ENCODE measurements around the gene CCNY. TPM values are rescaled to one million over a fixed set of nuclear protein-coding genes. Genes with fewer than 3 reads are reported as not detected.

The CCNY gene
- total and polyA plus RNA-seq, 2 donors (not counting 1 experiment from before 2014, with no cell fraction given), result 34.1 to 64.9 TPM

DNA sequence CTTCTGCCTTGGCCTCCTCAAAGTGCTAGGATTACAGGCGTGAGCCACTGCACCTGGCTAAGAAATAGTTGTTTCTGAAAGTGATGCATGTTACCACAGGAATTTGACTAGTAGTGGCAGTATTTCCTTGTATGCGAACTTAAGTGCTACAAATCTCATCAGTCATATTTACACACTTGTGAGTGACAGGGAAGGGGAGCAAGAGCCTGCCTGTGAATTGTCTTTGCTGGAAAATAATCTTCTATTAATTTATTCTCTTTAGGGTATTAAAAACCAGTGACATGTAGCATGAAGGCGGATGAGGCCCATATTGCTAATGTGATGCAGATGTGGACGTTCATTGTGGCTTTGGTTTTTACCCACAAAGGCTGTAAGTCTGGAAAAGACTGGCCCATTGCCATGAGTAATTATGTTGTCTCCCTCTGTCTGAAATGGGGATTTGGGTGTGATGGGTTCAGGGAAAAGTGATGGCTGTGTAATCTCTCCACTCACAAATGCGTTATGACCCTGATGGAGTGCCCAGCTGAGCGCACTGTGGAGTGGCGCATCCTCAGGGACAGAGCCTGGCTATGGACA lies 97.6 kb downstream of the CCNY start:
- intact Hi-C loops (cut with micrococcal nuclease), result no loop called here
- H3K4me3 Mint-ChIP-seq, result no peak overlapping the region

DNA sequence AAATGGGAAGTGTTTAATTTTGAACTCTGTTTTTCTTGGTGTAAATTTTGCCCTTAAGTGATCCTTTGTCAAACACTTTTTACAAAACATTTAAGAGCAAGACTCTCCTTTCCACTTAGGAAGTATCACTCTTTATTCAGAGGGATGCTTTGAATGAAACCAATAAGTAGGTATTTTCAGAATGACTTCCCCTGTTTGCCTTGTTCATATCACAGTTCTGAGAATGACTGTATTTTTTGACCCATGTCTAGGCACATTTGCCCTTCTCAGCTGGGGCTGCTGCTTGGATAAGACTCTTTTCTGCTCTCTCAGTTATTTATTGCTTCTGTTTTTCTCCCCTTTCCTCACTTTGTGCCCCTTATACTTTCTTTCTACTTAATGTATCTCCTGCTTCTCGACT lies 98.2 kb downstream of the CCNY start:
- TF ChIP-seq, protein P1, sequence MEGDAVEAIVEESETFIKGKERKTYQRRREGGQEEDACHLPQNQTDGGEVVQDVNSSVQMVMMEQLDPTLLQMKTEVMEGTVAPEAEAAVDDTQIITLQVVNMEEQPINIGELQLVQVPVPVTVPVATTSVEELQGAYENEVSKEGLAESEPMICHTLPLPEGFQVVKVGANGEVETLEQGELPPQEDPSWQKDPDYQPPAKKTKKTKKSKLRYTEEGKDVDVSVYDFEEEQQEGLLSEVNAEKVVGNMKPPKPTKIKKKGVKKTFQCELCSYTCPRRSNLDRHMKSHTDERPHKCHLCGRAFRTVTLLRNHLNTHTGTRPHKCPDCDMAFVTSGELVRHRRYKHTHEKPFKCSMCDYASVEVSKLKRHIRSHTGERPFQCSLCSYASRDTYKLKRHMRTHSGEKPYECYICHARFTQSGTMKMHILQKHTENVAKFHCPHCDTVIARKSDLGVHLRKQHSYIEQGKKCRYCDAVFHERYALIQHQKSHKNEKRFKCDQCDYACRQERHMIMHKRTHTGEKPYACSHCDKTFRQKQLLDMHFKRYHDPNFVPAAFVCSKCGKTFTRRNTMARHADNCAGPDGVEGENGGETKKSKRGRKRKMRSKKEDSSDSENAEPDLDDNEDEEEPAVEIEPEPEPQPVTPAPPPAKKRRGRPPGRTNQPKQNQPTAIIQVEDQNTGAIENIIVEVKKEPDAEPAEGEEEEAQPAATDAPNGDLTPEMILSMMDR (IDR thresholded peaks at IDR 0.05), result no peak
- no peak for TF ChIP-seq EZH2 (IDR thresholded peaks at IDR 0.05; ENCODE audit: borderline replicate concordance, insufficient read depth, low read depth, low read length, poor library complexity, severe bottlenecking)
- DNase-seq, result no peak

More for the DNA sequence above, 97.6 kb downstream of the CCNY start:
- H3K27ac Mint-ChIP-seq, result no peak overlapping the region
- ChIA-PET CTCF (no interaction called here), POLR2A (no interaction called here)
- no peak for DNase-seq
- H3K79me2 ChIP-seq (ENCODE audit: control insufficient read depth, insufficient read depth, low read length), result peaks cover 92% of the 10 kb centered on the region
- H3K27me3 ChIP-seq (replicated peaks in 1 of 4; ENCODE audit: control extremely low read depth in 1 of 4, control insufficient read depth in 3 of 4, insufficient read depth in 4 of 4, low read length in 3 of 4), result no peaks in the 10 kb centered on the region
- H3K4me3 ChIP-seq (ENCODE audit: control extremely low read depth in 1 of 5, extremely low read depth in 1 of 5, insufficient read depth in 1 of 5, low read depth in 2 of 5, low read length in 4 of 5), result no peak overlapping the region
- H3K9ac ChIP-seq (ENCODE audit: low read length), result no peak overlapping the region
- H3K27me3 Mint-ChIP-seq, result no peaks in the 10 kb centered on the region
- peaks cover 4 to 27% (median 21%) of the 10 kb centered on the region in 3 donors for H3K9me3 ChIP-seq (ENCODE audit: control extremely low read depth in 1 of 3, control insufficient read depth in 2 of 3, insufficient read depth in 1 of 3, low read length in 2 of 3)
- peaks cover 6% of the 10 kb centered on the region for H3K9me3 Mint-ChIP-seq (ENCODE audit: insufficient read depth)
- no peaks in the 10 kb centered on the region for H3K4me1 ChIP-seq (ENCODE audit: control insufficient read depth in 2 of 2, insufficient read depth in 2 of 2, low read length in 2 of 2)
- peaks cover 19% of the 10 kb centered on the region for H4K20me1 ChIP-seq (ENCODE audit: control insufficient read depth, insufficient read depth, low read length, poor library complexity, severe bottlenecking)
- peaks cover 23% of the 10 kb centered on the region for H3K4me1 Mint-ChIP-seq
- no peak overlapping the region for H3K4me2 ChIP-seq (replicated peaks; ENCODE audit: low read depth, low read length, poor library complexity, severe bottlenecking)
- no peak overlapping the region for H3K27ac ChIP-seq (ENCODE audit: low read length in 2 of 2)
- peaks cover 0 to 6% of the 10 kb centered on the region in 2 experiments for H3K36me3 ChIP-seq (replicated peaks in 1 of 2; ENCODE audit: control extremely low read depth in 1 of 2, control insufficient read depth in 1 of 2, extremely low read depth in 1 of 2, insufficient read depth in 2 of 2, low read length in 1 of 2)
- ATAC-seq (ENCODE audit: low read depth), result no peak
- no peak overlapping the region for H2AFZ ChIP-seq (ENCODE audit: insufficient read depth, low read depth, low read length, poor library complexity, severe bottlenecking)
- no peak for TF ChIP-seq EZH2 (IDR thresholded peaks at IDR 0.05; ENCODE audit: borderline replicate concordance, insufficient read depth, low read depth, low read length, poor library complexity, severe bottlenecking)
- TF ChIP-seq, protein P1 (IDR thresholded peaks at IDR 0.05), result no peak
- WGBS (ENCODE audit: insufficient coverage), result 83% methylated on average over 3 of the region's 7 CpGs

More for the DNA sequence above, 98.2 kb downstream of the CCNY start:
- Histone ChIP-seq H3K27me3 (replicated peaks in 1 of 4; ENCODE audit: control extremely low read depth in 1 of 4, control insufficient read depth in 3 of 4, insufficient read depth in 4 of 4, low read length in 3 of 4) (no peaks in the 10 kb centered on the region), H3K4me3 (ENCODE audit: control extremely low read depth in 1 of 5, extremely low read depth in 1 of 5, insufficient read depth in 1 of 5, low read depth in 2 of 5, low read length in 4 of 5) (no peak overlapping the region), H3K9me3 (ENCODE audit: control extremely low read depth in 1 of 3, control insufficient read depth in 2 of 3, insufficient read depth in 1 of 3, low read length in 2 of 3) (peaks cover 10 to 27% (median 26%) of the 10 kb centered on the region in 3 donors), H3K4me1 (ENCODE audit: control insufficient read depth in 2 of 2, insufficient read depth in 2 of 2, low read length in 2 of 2) (no peaks in the 10 kb centered on the region), H3K79me2 (ENCODE audit: control insufficient read depth, insufficient read depth, low read length) (peaks cover 93% of the 10 kb centered on the region), H3K36me3 (replicated peaks in 1 of 2; ENCODE audit: control extremely low read depth in 1 of 2, control insufficient read depth in 1 of 2, extremely low read depth in 1 of 2, insufficient read depth in 2 of 2, low read length in 1 of 2) (peaks cover 0 to 6% of the 10 kb centered on the region in 2 experiments), H3K9ac (ENCODE audit: low read length) (no peak overlapping the region), H2AFZ (ENCODE audit: insufficient read depth, low read depth, low read length, poor library complexity, severe bottlenecking) (no peak overlapping the region), H3K27ac (ENCODE audit: low read length in 2 of 2) (no peak overlapping the region), H3K4me2 (replicated peaks; ENCODE audit: low read depth, low read length, poor library complexity, severe bottlenecking) (no peak overlapping the region), H4K20me1 (ENCODE audit: control insufficient read depth, insufficient read depth, low read length, poor library complexity, severe bottlenecking) (peaks cover 14% of the 10 kb centered on the region)
- intact Hi-C loops (cut with micrococcal nuclease), result no loop called here
- CTCF ChIA-PET, result no interaction called here
- H3K27ac Mint-ChIP-seq, result no peak overlapping the region
- peaks cover 12% of the 10 kb centered on the region for H3K9me3 Mint-ChIP-seq (ENCODE audit: insufficient read depth)
- no peaks in the 10 kb centered on the region for H3K27me3 Mint-ChIP-seq
- WGBS (ENCODE audit: insufficient coverage), result no CpG with 5 or more reads among the region's 1 CpG
- H3K4me1 Mint-ChIP-seq, result peaks cover 23% of the 10 kb centered on the region
- no peak for ATAC-seq (ENCODE audit: low read depth)
- POLR2A ChIA-PET, result no interaction called here
- H3K4me3 Mint-ChIP-seq, result no peak overlapping the region
